OCI-LY3 (cell line): ENCODE results near the gene ZNF429.

Experiments
- CTCF ChIP-seq: fragments of 200-600, 300-600 bp; sonication (generic); IDR thresholded peaks from 2 replicates; pipeline ENCODE4 v1.5.1; 2014; ENCODE audit warnings: antibody characterized with exemption, low read length, low read depth
- EZH2phosphoT487 ChIP-seq: fragments of 200-600 bp; shearing (Covaris generic); IDR thresholded peaks from 2 replicates; pipeline ENCODE4 v1.6.1; 2018; ENCODE audit warnings: antibody characterized with exemption, mixed run types, low read depth

GRCh38 chr19:21487969-21488368 is 17.4 kb upstream of the ZNF429 start:
- TF ChIP-seq EZH2phosphoT487 (no peak), CTCF (no peak)
